DND-41 (cell line): ENCODE measurements around the gene SNRNP40.
A peak's percentile ranks its signal among the peaks of the same experiment; 100 is the strongest.

Experiments
- ATAC-seq: fragments of 200-7000 bp; cut with Tn5 transposase; 3 replicates; pipeline ENCODE4 v1.9.1; 2021; ENCODE audit warnings: low read depth; ENCODE audit not compliant: insufficient read depth
- DNase-seq: peaks from one replicate; pipeline ENCODE4 v3.0.0-alpha.2; 2020
- H2AFZ ChIP-seq: 2 replicates; pipeline ENCODE4 v1.6.0; 2012; ENCODE audit warnings: low read depth, low read length
- H3K27ac ChIP-seq: 2 replicates; pipeline ENCODE4 v1.5.1; 2012; ENCODE audit warnings: low read length, inconsistent platforms
- H3K27me3 ChIP-seq: fragments of 200-600 bp; sonication (generic); 2 replicates; pipeline ENCODE4 v1.6.0; 2012; ENCODE audit warnings: low read length, mild to moderate bottlenecking, inconsistent platforms; ENCODE audit not compliant: insufficient read depth, poor library complexity
- H3K36me3 ChIP-seq: 2 replicates; pipeline ENCODE4 v1.5.1; 2012; ENCODE audit warnings: low read length, inconsistent platforms; ENCODE audit not compliant: insufficient read depth
- H3K4me1 ChIP-seq: 2 replicates; pipeline ENCODE4 v1.5.1; 2012; ENCODE audit warnings: mild to moderate bottlenecking, low read length; ENCODE audit not compliant: insufficient read depth
- H3K4me2 ChIP-seq: 2 replicates; pipeline ENCODE4 v1.6.0; 2012; ENCODE audit warnings: mild to moderate bottlenecking, moderate library complexity, low read length, inconsistent platforms; ENCODE audit not compliant: insufficient read depth
- H3K4me3 ChIP-seq, 2 experiments: fragments of 200-600 bp in 1 of 2; shearing (Covaris generic) in 1 of 2; 2 replicates each; pipeline ENCODE4 v1.5.1; 2012 to 2016; ENCODE audit warnings: inconsistent platforms in 2 of 2, low read length in 2 of 2, mild to moderate bottlenecking in 2 of 2, low read depth in 1 of 2, moderate library complexity in 1 of 2
- H3K79me2 ChIP-seq: 2 replicates; pipeline ENCODE4 v1.6.0; 2012; ENCODE audit warnings: low read length, inconsistent platforms; ENCODE audit not compliant: insufficient read depth
- H3K9ac ChIP-seq: 2 replicates; pipeline ENCODE4 v1.6.0; 2012; ENCODE audit warnings: low read depth, mild to moderate bottlenecking, inconsistent platforms, low read length, moderate library complexity
- H3K9me3 ChIP-seq: 2 replicates; pipeline ENCODE4 v1.5.1; 2012; ENCODE audit warnings: low read length, moderate library complexity, mild to moderate bottlenecking, inconsistent platforms; ENCODE audit not compliant: insufficient read depth, severe bottlenecking
- H4K20me1 ChIP-seq: 2 replicates; pipeline ENCODE4 v1.6.0; 2012; ENCODE audit warnings: low read length; ENCODE audit not compliant: insufficient read depth
- CTCF ChIP-seq: IDR thresholded peaks from 2 replicates; pipeline ENCODE4 v1.5.1; 2012; ENCODE audit warnings: borderline replicate concordance, low read length, moderate library complexity, mild to moderate bottlenecking; ENCODE audit not compliant: poor library complexity, severe bottlenecking; ENCODE audit errors: extremely low read depth
- EZH2 ChIP-seq: IDR thresholded peaks from 3 replicates; pipeline ENCODE4 v1.6.1; 2012; ENCODE audit warnings: borderline replicate concordance, low read depth, mild to moderate bottlenecking, moderate library complexity, low read length, inconsistent platforms; ENCODE audit not compliant: severe bottlenecking

Gene SNRNP40

GRCh38 chr1:31227891-31228568 lies 68.6 kb downstream of the SNRNP40 start:
- Histone ChIP-seq H3K36me3 (no peaks in the 10 kb centered on the region), H3K27me3 (no peaks in the 10 kb centered on the region), H3K4me1 (no peaks in the 10 kb centered on the region), H3K9ac (no peak overlapping the region), H4K20me1 (no peaks in the 10 kb centered on the region), H3K27ac (no peak overlapping the region), H2AFZ (no peak overlapping the region), H3K4me3 (no peak overlapping the region), H3K9me3 (no peaks in the 10 kb centered on the region), H3K79me2 (no peaks in the 10 kb centered on the region), H3K4me2 (no peak overlapping the region)
- no peak for TF ChIP-seq CTCF
- no peak for TF ChIP-seq EZH2
- DNase-seq = no peak
- ATAC-seq = no peak

DNA sequence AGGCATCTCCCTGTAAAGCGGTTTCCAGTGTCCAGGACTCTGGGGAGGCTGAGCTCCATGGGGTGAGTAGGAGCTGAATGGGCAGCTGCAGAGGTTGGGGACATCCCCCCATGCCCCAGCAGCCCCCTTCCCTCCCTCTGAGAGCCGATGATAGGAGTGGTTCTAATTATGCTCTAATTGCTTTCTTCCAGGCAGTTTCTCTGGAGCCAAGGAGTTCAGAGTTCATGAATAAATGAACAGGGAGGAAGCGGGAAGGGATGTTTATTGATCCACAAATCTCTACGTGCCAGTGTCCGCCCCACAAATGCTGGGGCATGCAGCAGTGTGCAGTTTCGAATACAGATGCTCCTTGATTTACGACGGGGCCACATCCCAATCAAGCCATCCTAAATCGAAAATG lies 72.5 kb downstream of the SNRNP40 start:
- H3K36me3 ChIP-seq = no peaks in the 10 kb centered on the region
- H4K20me1 ChIP-seq = no peaks in the 10 kb centered on the region
- no peak overlapping the region for H3K4me2 ChIP-seq
- ATAC-seq (no peak), DNase-seq (no peak)
- no peak overlapping the region for H3K4me3 ChIP-seq
- TF ChIP-seq EZH2 = no peak
- no peak for TF ChIP-seq CTCF
- H3K27me3 ChIP-seq = no peaks in the 10 kb centered on the region
- no peak overlapping the region for H3K27ac ChIP-seq
- no peaks in the 10 kb centered on the region for H3K79me2 ChIP-seq
- no peak overlapping the region for H3K9ac ChIP-seq
- H2AFZ ChIP-seq = no peak overlapping the region
- H3K9me3 ChIP-seq = no peaks in the 10 kb centered on the region
- no peaks in the 10 kb centered on the region; the same call in 1 of the 2 replicates for H3K4me1 ChIP-seq

- Histone ChIP-seq H3K36me3 (no peaks in the 10 kb centered on the region), H4K20me1 (no peaks in the 10 kb centered on the region), H3K9me3 (no peaks in the 10 kb centered on the region), H3K4me2 (no peak overlapping the region), H3K27me3 (no peaks in the 10 kb centered on the region), H2AFZ (no peak overlapping the region), H3K4me3 (no peak overlapping the region), H3K9ac (no peak overlapping the region), H3K27ac (no peak overlapping the region), H3K4me1 (no peaks in the 10 kb centered on the region; the same call in 1 of the 2 replicates), H3K79me2 (no peaks in the 10 kb centered on the region)
- ATAC-seq (no peak), DNase-seq (no peak)
- TF ChIP-seq CTCF = no peak
- TF ChIP-seq EZH2 = no peak
Observed at GRCh38 chr1:31222176-31222575, 74.4 kb downstream of the SNRNP40 start.

DNA sequence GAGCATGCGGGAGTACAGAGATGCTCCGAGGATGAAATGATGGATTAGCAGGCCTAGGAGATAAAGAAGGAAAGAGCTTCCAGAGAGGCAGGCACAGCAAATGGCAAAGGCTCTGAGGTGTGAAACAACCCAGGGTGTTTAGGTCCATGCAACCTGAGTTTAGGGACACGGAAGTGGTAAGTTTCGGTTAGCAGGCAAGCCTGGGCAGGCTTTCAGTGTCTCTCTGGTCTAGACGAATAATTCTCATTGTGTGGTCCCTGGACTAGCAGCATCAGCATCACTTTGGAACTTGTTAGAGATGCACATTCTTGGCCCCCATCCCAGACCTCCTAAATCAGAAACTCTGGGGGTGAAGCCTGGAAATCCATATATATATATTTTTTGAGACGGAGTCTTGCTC lies 75.5 kb downstream of the SNRNP40 start:
- Histone ChIP-seq H3K4me2 (no peak overlapping the region), H3K27me3 (no peaks in the 10 kb centered on the region), H3K9me3 (no peaks in the 10 kb centered on the region), H3K36me3 (no peaks in the 10 kb centered on the region), H3K9ac (no peak overlapping the region), H4K20me1 (no peaks in the 10 kb centered on the region), H3K4me3 (no peak overlapping the region), H3K27ac (no peak overlapping the region), H3K4me1 (no peaks in the 10 kb centered on the region; the same call in 1 of the 2 replicates), H2AFZ (no peak overlapping the region), H3K79me2 (no peaks in the 10 kb centered on the region)
- TF ChIP-seq CTCF (no peak), EZH2 (no peak)
- DNase-seq = no peak
- 0 out of 3 replicates have a peak, but pooled peaks have one; percentile 40 for ATAC-seq
